Hematopoietic multipotent progenitor cell treated with erythropoietin and hydrocortisone succinate and interleukin-3 and kit ligand, for 8 days (in vitro differentiated cells): ENCODE measurements around the gene EFNA5.
A peak's percentile ranks its signal among the peaks of the same experiment; 100 is the strongest.
"Not testable (repeated sequence)": the region's sequence is repeated elsewhere in the genome, so short reads cannot be mapped to it uniquely, and the experiment has no call there.

ENCODE experiments used
- DNase-seq: peaks from one replicate; pipeline ENCODE4 v3.0.0-alpha.2; 2015

Gene EFNA5

GRCh38 chr5:107352576-107352975 lies 318.2 kb downstream of the EFNA5 start:
- no peak for DNase-seq

GRCh38 chr5:107346580-107346979 lies 324.2 kb downstream of the EFNA5 start:
- not testable (repeated sequence) for DNase-seq

- no peak for DNase-seq
These were observed 328.4 kb downstream of the EFNA5 start for GRCh38 chr5:107342371-107342770.

- DNase-seq, result no peak
These were observed 329.2 kb downstream of the EFNA5 start for GRCh38 chr5:107341376-107342084.

- DNase-seq, result no peak
These were observed 330.1 kb downstream of the EFNA5 start for GRCh38 chr5:107340631-107341030.

GRCh38 chr5:107338335-107338734 lies 332.4 kb downstream of the EFNA5 start:
- DNase-seq, result no peak

GRCh38 chr5:107337281-107337680 lies 333.5 kb downstream of the EFNA5 start:
- DNase-seq, result no peak

GRCh38 chr5:107331882-107332281 lies 338.9 kb downstream of the EFNA5 start:
- DNase-seq, result no peak

GRCh38 chr5:107331312-107331711 lies 339.4 kb downstream of the EFNA5 start:
- DNase-seq, result no peak

- DNase-seq, result peak; percentile 1
These were observed 339.8 kb downstream of the EFNA5 start for GRCh38 chr5:107330903-107331302.

GRCh38 chr5:107329850-107330249 lies 340.9 kb downstream of the EFNA5 start:
- DNase-seq, result no peak
